GM21515 (cell line): ENCODE results near the gene P2RX2.

Source experiments
- ATAC-seq: cut with Tn5 transposase; IDR thresholded peaks from one replicate; pipeline ENCODE4 v1.9.1; 2021; ENCODE audit not compliant: unreplicated experiment

Gene P2RX2

DNA sequence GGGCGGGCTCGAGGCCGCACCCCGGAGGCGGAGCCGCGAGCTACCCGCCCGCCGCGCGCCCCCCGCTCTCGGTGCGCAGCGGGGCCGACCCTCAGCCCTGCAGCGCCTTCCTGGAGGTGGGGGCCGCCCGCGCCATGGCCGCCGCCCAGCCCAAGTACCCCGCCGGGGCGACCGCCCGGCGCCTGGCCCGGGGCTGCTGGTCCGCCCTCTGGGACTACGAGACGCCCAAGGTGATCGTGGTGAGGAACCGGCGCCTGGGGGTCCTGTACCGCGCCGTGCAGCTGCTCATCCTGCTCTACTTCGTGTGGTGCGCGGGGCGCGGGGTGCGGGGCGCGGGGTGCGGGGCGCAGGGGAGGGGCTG lies at the start of gene P2RX2:
TSS of gene P2RX2 (plus strand) at position 94 of the 361 bp plus-strand sequence. CDS start at position 135, 41 bp downstream.
- ATAC-seq: no peak

GRCh38 chr12:132568826-132569480 lies 49.6 kb upstream of the P2RX2 start:
- no peak for ATAC-seq

DNA sequence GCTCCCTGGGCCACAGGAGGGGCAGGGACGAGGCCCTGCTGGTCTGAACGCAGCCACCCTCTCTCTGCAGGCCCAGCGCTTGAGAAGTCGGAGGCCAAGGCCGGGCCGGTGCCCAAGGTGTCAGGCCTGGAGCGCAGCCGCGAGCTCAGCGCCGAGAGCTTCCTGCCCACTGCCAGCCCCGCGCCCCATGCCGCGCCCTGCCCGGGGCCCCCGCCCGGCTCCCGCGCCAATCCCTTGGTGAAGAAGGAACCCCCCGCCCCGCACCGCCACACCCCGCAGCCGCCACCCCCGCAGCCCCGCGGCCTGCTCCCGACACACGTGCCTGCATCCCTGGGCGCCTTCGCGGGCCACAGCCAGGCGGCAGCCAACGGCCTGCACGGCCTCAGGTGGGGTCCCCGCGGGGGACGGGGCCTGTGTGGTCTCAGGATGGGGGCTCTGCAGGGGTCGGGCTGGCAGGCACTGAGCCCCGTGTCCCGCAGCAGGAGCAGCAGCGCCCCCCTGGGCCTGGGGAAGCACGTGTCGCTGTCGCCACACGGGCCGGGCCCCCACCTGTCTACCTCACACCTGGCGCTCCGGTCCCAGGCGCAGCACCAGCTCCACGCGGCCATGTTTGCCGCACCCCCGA lies 48.6 kb upstream of the P2RX2 start:
- ATAC-seq: no peak

GRCh38 chr12:132570635-132571034 lies 47.9 kb upstream of the P2RX2 start:
- no peak for ATAC-seq

- no peak for ATAC-seq
These were observed 47.5 kb upstream of the P2RX2 start for GRCh38 chr12:132571051-132571450.

GRCh38 chr12:132571598-132571997 lies 47.0 kb upstream of the P2RX2 start:
- no peak for ATAC-seq

DNA sequence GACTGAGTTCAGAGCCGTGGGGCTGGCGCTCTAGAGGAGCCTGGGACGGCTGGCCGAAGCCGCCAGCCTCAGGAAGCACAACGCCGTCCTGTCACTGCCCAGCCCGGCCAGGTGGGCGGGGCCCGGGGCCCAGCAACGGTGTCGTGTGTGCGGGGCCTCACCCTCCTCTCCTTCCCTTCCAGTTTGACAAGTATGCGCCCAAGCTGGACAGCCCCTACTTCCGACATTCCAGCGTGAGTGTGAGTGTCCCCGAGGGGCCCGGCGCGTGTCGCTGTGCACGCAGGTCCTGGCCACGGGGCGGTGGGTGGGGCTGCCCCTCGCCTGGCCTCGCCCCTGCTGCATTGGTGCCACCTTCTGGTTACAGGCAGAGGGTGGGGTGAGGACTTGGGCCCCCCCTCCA lies 46.5 kb upstream of the P2RX2 start:
- ATAC-seq: no peak

DNA sequence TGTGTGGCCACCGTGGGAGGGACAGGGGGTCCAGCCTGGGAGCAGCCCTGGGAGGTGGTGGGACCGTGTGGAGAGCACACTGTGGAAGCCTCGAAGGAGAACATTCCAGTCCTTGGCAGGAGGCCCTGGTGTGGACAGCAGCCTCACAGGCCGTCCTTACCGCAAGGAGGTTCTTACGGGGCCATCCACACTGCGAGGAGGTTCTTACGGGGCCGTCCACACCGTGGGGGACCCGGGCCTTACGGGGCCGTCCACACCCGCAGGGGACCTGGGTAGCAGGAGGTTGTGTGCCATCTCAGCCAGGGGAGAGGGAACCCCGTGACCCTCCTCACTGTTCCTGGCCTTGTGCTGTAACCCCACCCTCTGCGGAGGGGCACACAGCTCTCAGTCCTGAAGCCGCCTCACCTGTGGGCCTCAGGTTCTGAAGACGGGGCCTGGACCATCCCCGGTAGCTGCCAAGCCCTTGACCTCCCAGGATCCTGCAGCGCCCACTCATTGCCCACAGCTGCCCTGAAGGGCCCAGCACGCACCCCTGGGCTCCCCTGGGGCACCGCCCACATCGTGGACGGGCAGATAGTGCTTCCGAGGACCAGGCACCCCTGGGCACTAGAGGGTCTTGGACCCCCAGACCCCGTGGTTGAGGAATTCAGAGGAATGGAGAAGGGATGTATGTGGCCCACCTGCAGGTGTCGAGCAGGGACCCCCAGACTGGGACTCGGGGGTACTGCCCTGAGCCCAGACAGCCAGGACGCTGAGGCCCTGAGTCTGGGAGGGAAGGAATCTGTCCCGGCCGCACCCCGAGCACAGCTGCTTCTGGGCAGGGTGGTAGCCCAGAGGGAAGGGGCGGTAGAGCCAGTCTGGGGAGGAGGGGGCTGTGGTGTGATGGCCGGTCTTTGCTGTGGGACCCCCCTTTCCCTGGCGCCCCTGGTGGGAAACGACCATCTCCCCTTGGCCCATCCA lies 45.5 kb upstream of the P2RX2 start:
- no peak for ATAC-seq

- no peak for ATAC-seq
These were observed 44.1 kb upstream of the P2RX2 start for GRCh38 chr12:132574271-132574996.

DNA sequence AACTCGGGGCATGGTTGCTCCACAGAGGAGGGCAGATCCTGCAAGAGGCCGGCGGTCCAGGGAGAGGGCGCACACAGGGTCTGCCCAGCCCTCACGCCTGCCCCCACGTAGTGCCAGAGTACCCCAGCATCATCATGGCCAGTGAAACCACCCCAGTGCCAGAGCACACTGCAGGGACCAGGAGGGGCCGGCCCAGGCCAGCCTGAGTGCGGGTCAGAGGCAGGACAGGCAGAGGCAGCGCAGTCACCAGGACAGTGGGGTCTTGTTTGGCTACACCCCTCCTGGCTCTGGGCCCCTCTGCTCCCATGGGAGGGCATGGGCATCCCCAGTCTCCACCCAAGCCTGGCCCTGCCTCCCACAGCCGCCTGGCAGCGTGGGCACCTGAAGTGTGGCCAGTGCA lies 42.9 kb upstream of the P2RX2 start:
- no peak for ATAC-seq

- ATAC-seq: no peak
These were observed 41.9 kb upstream of the P2RX2 start for GRCh38 chr12:132576701-132577100.

DNA sequence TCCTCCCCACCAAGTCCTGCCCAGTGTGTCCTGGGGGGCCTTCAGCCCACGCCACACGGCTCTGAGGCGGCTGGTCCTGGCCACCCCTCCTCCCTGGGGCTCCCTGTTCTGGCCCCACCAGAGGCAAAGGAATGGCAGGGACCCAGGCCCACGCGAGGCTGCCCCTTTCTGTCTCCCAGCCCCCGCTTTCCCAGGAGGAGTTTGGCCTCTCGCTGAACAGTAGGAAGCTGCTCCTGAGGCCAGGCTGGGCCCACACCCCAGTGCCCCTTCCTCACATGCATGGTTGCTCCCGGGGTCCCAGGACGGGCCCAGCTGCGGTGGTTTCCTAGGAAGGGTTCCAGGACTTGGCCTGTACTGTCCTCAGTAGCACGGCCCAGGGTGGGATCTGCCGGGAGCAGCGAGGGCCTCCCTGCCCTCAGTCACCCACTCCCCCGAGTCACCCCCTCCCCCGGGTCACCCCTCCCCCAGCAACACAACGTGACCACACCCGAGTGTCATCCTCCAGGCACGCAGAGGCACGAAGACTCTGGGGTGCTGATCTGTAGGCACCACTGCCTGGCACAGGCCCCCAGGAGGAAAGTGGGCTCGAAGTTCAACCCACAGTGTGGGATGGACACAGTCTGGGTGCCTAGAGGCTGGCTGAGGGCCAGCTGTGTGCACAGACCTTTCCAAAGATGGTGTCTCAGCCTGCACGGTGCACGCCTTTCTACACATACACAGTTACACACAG lies 41.2 kb upstream of the P2RX2 start:
- ATAC-seq: no peak

GRCh38 chr12:132578118-132578517 lies 40.5 kb upstream of the P2RX2 start:
- ATAC-seq: no peak

DNA sequence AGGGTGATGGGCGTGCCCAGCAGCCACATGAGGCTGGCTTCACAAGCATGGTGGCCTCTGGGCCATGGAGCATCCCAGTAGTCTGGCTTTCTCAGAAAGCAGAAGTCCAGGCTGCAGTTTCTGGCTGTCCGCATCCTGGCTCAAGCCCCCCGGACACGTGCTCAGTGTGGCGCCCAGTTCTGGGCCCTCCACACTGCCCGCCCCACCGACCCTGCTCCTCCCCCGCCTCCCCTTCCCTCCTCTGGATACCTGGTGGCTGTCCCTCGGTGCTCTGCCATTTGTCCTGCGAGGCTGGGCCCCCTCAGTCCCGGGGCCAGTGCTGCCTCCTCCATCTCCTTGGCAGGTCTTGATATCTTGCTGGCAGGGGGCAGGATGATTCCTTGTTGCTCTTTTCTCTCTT lies 39.8 kb upstream of the P2RX2 start:
- no peak for ATAC-seq

DNA sequence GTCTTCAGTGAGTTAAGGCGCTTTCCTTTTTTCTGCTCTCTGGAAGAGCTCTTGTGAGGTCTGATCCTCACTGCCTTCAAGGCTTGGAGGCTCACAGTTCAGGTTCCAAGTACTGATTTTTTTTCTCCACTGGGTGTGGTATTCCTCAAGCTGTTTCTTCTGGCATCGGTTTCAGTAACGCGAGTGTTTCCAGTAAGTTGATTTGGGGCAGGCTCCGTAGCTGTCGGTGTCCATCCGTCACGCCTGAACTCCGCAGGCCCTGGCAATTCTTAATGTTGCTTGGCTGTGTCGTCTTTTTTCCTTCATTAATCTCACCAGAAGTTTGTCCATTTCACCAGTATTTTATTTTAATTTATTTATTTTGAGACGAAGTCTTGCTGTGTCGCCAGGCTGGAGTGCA lies 38.8 kb upstream of the P2RX2 start:
- no peak for ATAC-seq

DNA sequence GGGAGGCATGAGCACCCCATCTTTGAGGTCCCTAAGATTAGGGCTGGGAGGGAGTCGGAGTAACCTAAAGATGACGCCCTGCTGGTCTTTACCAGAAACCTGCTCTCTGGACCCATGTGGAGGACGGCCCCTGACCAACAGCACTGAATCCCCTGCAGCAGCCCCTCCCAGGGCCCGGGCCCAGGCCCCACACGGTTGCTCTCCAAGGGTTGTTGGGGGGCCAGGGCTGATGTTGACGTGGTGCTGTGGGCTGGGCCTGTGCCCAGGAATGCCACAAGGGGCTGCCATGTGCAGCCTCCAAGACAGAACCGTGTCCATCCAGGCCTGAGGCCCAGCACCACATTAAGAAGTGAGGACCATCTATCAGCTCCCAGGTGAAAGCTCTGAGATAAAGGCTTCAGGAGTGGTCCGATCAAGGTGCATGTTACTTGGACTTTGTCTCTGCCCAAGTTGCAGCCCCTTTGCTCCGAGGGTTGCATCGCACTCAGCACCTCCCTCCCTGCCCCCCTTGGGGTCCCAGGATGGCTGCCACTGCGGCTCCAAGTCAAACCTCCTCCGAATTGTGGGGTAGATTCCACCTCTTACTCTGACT lies 37.8 kb upstream of the P2RX2 start:
- ATAC-seq: no peak

- no peak for ATAC-seq
These were observed 37.1 kb upstream of the P2RX2 start for GRCh38 chr12:132581348-132582057.

- no peak for ATAC-seq
These were observed 36.5 kb upstream of the P2RX2 start for GRCh38 chr12:132582058-132582420.

DNA sequence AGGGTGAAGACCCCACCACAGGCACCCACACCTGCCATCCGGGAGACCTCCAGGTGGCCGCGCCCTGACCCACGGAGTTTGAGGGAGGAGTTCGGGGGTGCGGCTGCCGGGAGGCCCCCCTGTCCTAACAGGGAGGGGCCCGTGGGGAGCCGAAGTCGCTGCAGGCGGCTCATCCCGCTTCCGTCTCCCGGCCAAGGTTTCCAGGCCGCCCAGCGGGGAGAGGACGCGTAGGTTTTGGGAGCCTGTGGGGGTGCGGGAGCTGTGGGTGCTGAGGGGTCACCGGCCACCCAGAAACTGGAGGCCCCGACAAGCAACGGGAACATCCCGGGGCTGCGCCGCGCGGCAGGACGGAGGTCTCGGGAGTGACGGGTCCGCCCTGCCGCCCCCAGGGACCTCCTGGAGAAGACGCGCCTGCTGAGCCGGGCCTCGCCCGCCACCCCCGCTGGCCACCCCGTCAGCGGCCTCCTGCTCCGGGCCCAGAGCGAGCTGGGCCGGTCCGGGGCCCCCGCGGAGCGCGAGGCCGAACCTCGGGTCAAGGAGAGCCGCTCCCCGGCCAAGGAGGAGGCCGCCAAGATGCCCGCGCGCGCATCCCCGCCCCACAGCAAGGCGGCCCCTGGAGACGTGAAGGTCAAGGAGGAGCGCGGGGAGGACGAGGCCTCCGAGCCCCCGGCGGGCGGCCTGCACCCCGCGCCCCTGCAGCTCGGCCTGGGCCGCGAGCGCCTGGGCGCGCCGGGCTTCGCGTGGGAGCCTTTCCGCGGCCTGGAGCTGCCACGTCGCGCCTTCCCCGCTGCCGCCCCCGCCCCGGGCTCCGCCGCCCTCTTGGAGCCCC lies 35.8 kb upstream of the P2RX2 start:
- ATAC-seq: no peak
